A549 (cell line): ENCODE results near the gene ARL8B.

Experiments
- EP300 ChIP-seq, 2 experiments: fragments of >200 bp; sonication (Bioruptor Twin); formaldehyde crosslinking; IDR thresholded peaks; 2 replicates in 1 of 2; 3 replicates in 1 of 2; pipeline ENCODE4 v1.6.1; 2016 to 2017
- JUNB ChIP-seq: fragments of >200 bp; sonication (Bioruptor Twin); formaldehyde crosslinking; IDR thresholded peaks from 2 replicates; pipeline ENCODE4 v1.6.1; 2016
- NFE2L2 ChIP-seq: fragments of 150-350 bp; conservative IDR thresholded peaks from 2 replicates; pipeline ENCODE4 v1.6.1; 2014; ENCODE audit warnings: low read length
- POLR2A ChIP-seq: IDR thresholded peaks from 2 replicates; pipeline ENCODE4 v1.6.1; 2012; ENCODE audit warnings: mild to moderate bottlenecking, low read length
- RAD21 ChIP-seq, 2 experiments: fragments of >200 bp in 1 of 2; sonication (Bioruptor Twin) in 1 of 2; formaldehyde crosslinking in 1 of 2; IDR thresholded peaks in 1 of 2; conservative IDR thresholded peaks in 1 of 2; 2 replicates in 1 of 2; 3 replicates in 1 of 2; pipeline ENCODE4 v1.6.1; 2012 to 2018; ENCODE audit warnings: inconsistent platforms in 1 of 2
- TF ChIP-seq, protein P1 (sequence below): fragments of 250-450 bp; sonication (Bioruptor Pico); IDR thresholded peaks from 2 replicates; pipeline ENCODE4 v1.5.0; 2021; ENCODE audit warnings: mild to moderate bottlenecking, moderate library complexity, borderline replicate concordance
- TF ChIP-seq, protein P2 (sequence below): fragments of 450-650 bp; IDR thresholded peaks from 2 replicates; pipeline ENCODE4 v1.6.1; 2014; ENCODE audit warnings: antibody characterized with exemption
- TF ChIP-seq, protein P3 (sequence below): fragments of >200 bp; sonication (Bioruptor Twin); formaldehyde crosslinking; IDR thresholded peaks from 3 replicates; pipeline ENCODE4 v1.5.1; 2016

DNA sequence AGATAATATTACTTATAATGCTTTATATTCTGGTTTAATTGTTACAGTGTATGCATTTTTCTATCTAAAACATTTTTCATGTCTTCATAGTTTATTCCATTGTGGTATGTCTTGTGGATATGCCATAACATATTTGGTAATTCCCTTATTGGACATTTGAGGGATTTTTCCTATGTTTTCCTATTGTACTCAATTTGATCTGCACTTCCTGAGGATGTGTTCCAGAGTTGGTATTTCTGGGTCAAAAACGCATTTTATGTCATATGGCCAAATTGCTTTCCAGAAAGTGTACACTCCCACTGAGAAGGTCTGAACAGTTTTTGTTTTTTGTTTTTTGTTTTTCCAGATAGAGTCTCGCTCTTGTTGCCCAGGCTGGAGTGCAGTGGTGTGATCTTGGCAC, 6.8 kb downstream of the ARL8B start:
- TF ChIP-seq NFE2L2 (no peak), POLR2A (no peak), EP300 (IDR thresholded peaks at IDR 0.05) (no peak), RAD21 (conservative IDR thresholded peaks at IDR 0.05 in 1 of 2, IDR thresholded peaks at IDR 0.05 in 1 of 2) (no peak), JUNB (no peak)
- TF ChIP-seq, protein P1, sequence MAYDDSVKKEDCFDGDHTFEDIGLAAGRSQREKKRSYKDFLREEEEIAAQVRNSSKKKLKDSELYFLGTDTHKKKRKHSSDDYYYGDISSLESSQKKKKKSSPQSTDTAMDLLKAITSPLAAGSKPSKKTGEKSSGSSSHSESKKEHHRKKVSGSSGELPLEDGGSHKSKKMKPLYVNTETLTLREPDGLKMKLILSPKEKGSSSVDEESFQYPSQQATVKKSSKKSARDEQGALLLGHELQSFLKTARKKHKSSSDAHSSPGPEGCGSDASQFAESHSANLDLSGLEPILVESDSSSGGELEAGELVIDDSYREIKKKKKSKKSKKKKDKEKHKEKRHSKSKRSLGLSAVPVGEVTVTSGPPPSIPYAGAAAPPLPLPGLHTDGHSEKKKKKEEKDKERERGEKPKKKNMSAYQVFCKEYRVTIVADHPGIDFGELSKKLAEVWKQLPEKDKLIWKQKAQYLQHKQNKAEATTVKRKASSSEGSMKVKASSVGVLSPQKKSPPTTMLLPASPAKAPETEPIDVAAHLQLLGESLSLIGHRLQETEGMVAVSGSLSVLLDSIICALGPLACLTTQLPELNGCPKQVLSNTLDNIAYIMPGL, result no peak
- TF ChIP-seq, protein P2, sequence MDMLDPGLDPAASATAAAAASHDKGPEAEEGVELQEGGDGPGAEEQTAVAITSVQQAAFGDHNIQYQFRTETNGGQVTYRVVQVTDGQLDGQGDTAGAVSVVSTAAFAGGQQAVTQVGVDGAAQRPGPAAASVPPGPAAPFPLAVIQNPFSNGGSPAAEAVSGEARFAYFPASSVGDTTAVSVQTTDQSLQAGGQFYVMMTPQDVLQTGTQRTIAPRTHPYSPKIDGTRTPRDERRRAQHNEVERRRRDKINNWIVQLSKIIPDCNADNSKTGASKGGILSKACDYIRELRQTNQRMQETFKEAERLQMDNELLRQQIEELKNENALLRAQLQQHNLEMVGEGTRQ, result no peak
- TF ChIP-seq, protein P3, sequence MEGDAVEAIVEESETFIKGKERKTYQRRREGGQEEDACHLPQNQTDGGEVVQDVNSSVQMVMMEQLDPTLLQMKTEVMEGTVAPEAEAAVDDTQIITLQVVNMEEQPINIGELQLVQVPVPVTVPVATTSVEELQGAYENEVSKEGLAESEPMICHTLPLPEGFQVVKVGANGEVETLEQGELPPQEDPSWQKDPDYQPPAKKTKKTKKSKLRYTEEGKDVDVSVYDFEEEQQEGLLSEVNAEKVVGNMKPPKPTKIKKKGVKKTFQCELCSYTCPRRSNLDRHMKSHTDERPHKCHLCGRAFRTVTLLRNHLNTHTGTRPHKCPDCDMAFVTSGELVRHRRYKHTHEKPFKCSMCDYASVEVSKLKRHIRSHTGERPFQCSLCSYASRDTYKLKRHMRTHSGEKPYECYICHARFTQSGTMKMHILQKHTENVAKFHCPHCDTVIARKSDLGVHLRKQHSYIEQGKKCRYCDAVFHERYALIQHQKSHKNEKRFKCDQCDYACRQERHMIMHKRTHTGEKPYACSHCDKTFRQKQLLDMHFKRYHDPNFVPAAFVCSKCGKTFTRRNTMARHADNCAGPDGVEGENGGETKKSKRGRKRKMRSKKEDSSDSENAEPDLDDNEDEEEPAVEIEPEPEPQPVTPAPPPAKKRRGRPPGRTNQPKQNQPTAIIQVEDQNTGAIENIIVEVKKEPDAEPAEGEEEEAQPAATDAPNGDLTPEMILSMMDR, result no peak
